ENCODE results near the gene DNAH3.
"Not testable (repeated sequence)": the region's sequence is repeated elsewhere in the genome, so short reads cannot be mapped to it uniquely, and the experiment has no call there.

DNAH3 gene

DNA sequence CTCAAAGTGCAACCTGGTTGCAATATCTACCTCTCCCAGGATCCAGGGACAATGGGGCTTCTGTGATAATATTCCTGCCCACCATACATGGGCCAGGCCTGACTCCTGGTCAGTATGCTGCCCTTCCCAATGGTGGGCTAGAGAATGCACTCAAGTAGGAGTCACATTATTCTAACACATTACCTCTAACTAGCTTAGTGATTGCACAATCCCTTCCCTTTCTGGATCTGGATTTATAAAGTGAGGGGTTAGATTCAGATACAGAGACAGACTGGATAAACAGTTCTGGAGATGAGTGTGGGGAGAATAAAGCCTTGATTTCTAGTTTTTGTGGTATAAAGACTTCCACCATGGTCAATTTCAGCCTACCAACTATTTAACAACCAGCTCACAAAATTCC lies 217.1 kb downstream of the DNAH3 start:
- ChIA-PET CTCF (no interaction called here), POLR2A (ENCODE audit: low non-redundant PET) (no interaction called here)
- TF ChIP-seq, protein P1, sequence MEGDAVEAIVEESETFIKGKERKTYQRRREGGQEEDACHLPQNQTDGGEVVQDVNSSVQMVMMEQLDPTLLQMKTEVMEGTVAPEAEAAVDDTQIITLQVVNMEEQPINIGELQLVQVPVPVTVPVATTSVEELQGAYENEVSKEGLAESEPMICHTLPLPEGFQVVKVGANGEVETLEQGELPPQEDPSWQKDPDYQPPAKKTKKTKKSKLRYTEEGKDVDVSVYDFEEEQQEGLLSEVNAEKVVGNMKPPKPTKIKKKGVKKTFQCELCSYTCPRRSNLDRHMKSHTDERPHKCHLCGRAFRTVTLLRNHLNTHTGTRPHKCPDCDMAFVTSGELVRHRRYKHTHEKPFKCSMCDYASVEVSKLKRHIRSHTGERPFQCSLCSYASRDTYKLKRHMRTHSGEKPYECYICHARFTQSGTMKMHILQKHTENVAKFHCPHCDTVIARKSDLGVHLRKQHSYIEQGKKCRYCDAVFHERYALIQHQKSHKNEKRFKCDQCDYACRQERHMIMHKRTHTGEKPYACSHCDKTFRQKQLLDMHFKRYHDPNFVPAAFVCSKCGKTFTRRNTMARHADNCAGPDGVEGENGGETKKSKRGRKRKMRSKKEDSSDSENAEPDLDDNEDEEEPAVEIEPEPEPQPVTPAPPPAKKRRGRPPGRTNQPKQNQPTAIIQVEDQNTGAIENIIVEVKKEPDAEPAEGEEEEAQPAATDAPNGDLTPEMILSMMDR (conservative IDR thresholded peaks at IDR 0.05; ENCODE audit: low read depth) = no peak
- H3K27ac ChIP-seq = no peak overlapping the region
- DNase-seq (ENCODE audit: low spot score) = no peak

DNA sequence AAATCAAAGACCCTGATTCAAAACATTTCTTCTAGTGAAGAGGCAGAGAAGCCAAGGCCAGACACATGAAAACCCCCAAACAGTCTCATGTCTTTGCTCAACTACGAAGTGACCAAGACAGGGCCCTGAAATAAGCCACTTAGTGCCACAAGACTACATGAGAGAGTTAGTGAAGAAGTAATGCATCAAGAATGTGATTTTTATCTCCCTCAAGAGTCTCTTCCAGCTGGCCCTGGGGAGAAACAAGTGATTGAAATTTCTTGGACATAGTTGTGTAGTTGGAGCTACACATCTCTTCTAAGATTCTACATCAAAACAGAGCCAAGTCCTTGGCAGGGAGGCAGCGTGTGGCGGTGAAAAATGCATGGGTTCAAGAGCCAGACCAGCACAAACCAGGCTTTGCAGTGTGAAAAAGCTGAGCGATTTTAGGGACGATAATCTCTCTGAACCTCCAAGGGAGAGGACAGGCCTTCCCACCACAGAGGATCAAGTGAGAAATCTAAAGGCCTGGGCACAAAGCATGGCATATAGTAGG lies 219.5 kb downstream of the DNAH3 start:
- TF ChIP-seq, protein P1 (conservative IDR thresholded peaks at IDR 0.05; ENCODE audit: low read depth) = no peak
- CTCF ChIA-PET = no interaction called here
- POLR2A ChIA-PET (ENCODE audit: low non-redundant PET) = interaction anchor here (0.6 kb wide), 1 partner anchor 1784 kb away, joined by 4 read pairs; no protein-coding TSS in a partner anchor
- DNase-seq (ENCODE audit: low spot score) = no peak
- H3K27ac ChIP-seq = no peak overlapping the region

DNA sequence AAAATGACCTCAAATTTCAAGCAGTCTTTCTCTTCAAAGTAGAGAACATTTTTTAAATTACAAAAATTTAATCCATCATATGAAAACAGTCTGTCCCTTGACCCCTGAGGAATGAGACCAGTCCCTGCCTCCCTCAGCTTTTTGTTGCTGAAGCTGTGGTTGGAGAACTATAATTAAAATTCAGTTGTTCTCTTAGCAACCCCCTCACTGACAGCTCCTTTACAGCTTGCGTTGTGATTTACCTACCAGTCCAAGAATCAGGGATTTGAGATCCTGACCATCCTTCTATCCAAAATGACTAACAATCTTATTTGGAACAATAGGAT lies 220.3 kb downstream of the DNAH3 start:
- DNase-seq (ENCODE audit: low spot score) = no peak
- CTCF ChIA-PET = interaction anchor here (0.9 kb wide), 1 partner anchor 226 kb away, joined by 5 read pairs; no protein-coding TSS in a partner anchor
- POLR2A ChIA-PET (ENCODE audit: low non-redundant PET) = no interaction called here
- TF ChIP-seq, protein P1 (conservative IDR thresholded peaks at IDR 0.05; ENCODE audit: low read depth) = no peak
- H3K27ac ChIP-seq = no peak overlapping the region

DNA sequence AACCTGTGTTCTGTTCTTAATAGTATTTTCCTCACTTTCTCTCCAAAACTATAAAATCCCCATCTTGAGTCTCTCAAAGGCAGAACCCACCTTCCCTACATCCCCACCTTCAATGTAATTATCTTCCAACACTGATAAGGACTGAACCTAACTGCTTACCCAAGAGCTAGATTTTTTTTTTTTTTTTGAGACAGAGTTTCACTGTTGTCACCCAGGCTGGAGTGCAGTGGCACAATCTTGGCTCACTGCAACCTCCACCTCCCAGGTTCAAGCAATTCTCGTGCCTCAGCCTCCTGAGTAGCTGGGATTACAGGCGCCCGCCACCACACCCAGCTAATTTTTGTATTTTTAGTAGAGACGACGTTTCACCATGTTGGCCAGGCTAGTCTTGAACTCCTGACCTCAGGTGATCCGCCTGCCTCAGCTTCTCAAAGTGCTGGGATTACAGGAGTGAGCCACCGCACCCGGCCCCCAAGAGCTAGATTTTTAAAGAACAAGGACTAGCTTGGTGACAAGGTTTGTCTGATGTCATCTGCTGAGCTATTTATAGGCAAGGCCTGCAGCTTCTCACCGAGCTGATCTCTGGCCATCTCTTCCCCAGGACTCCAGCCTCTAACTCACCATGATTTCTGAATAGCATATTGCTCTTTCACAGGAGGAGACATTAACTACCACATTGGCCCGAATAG lies 220.8 kb downstream of the DNAH3 start:
- CTCF ChIA-PET = interaction anchor here (0.9 kb wide), 1 partner anchor 227 kb away, joined by 5 read pairs; no protein-coding TSS in a partner anchor

GRCh38 chr16:20928774-20929411 lies 221.8 kb downstream of the DNAH3 start:
- TF ChIP-seq, protein P1 (conservative IDR thresholded peaks at IDR 0.05; ENCODE audit: low read depth) = no peak
- H3K27ac ChIP-seq = no peak overlapping the region
- no peak for DNase-seq (ENCODE audit: low spot score)
- ChIA-PET POLR2A (ENCODE audit: low non-redundant PET) (no interaction called here), CTCF (interaction anchor here (0.6 kb wide), 1 partner anchor 628 kb away, joined by 4 read pairs; no protein-coding TSS in a partner anchor)

More for the DNA sequence above, 220.8 kb downstream of the DNAH3 start:
- POLR2A ChIA-PET (ENCODE audit: low non-redundant PET); H3K27ac ChIP-seq; DNase-seq (ENCODE audit: low spot score): not testable (repeated sequence)

DNA sequence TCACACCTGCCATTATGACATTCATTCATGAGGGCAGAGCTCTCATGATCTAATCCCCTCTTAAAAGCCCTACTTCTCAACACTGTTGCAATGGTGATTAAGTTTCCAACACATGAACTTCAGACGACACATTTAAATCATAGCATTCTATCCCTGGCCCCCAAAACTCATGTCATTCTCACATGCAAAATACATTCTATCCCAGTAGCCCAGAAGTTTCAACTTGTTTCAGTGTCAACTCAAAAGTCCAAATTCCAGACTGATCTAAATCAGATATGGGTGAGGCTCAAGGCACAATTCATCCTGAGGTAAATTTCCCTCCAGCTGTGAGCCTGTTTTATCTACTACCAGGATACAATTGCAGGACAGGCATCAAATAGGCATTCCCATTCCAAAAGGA lies 224.9 kb downstream of the DNAH3 start:
- CTCF ChIA-PET = no interaction called here
- no peak for DNase-seq (ENCODE audit: low spot score)
- H3K27ac ChIP-seq = no peak overlapping the region
- TF ChIP-seq, protein P1 (conservative IDR thresholded peaks at IDR 0.05; ENCODE audit: low read depth) = no peak
- POLR2A ChIA-PET (ENCODE audit: low non-redundant PET) = no interaction called here

DNA sequence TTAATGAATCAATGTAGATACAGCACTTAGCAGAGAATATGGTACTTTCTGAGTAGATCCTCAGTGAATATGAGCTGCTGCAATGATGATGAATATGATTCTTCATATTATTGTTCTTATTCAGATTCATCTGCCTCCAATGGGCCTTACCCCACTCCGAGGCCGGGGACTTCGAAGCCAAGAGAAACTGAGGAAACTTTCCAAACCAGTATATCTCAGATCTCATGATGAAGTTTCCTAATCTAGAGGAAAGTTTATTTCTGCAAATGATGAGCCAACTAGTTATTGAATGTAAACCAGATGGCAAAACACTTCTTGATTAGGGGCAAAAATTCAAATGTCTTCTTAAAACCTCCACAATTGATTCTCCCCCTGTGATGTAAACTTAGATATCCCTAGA lies 226.8 kb downstream of the DNAH3 start:
- no peak for DNase-seq (ENCODE audit: low spot score)
- TF ChIP-seq, protein P1 (conservative IDR thresholded peaks at IDR 0.05; ENCODE audit: low read depth) = no peak
- ChIA-PET CTCF (no interaction called here), POLR2A (ENCODE audit: low non-redundant PET) (no interaction called here)
- no peak overlapping the region for H3K27ac ChIP-seq
